ENCODE data around the gene ASB15.

The ASB15 gene

DNA sequence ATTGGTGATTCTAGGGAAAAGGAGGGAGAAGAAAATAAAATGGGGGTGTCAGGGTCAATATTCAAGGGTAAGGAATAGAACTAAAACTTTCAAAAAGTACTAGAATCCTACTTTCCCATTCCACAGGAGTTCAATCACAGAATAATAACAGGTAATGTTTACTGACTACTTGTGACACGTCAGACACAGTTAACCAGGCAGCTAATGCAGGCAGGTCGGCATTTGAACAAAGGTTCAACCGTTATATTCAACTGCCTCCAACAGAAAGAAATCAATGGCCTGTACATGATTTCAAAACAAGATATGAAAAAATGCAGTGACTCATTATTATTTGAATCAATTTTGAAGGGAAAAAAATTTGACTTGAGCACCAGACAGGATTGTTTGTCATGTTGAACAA lies 3.1 kb downstream of the ASB15 start:
- TF ChIP-seq YY1 (IDR thresholded peaks at IDR 0.05; ENCODE audit: low read depth), result no peak
- TF ChIP-seq TEAD4 (IDR thresholded peaks at IDR 0.05), result no peak
- no peak for TF ChIP-seq EP300 (IDR thresholded peaks at IDR 0.05; ENCODE audit: borderline replicate concordance)
- no peak for TF ChIP-seq EGR1 (IDR thresholded peaks at IDR 0.05)
- TF ChIP-seq ZBTB7A (IDR thresholded peaks at IDR 0.05; ENCODE audit: low read depth), result no peak
- no peak for TF ChIP-seq NFIC (IDR thresholded peaks at IDR 0.05)
- TF ChIP-seq, protein P1, sequence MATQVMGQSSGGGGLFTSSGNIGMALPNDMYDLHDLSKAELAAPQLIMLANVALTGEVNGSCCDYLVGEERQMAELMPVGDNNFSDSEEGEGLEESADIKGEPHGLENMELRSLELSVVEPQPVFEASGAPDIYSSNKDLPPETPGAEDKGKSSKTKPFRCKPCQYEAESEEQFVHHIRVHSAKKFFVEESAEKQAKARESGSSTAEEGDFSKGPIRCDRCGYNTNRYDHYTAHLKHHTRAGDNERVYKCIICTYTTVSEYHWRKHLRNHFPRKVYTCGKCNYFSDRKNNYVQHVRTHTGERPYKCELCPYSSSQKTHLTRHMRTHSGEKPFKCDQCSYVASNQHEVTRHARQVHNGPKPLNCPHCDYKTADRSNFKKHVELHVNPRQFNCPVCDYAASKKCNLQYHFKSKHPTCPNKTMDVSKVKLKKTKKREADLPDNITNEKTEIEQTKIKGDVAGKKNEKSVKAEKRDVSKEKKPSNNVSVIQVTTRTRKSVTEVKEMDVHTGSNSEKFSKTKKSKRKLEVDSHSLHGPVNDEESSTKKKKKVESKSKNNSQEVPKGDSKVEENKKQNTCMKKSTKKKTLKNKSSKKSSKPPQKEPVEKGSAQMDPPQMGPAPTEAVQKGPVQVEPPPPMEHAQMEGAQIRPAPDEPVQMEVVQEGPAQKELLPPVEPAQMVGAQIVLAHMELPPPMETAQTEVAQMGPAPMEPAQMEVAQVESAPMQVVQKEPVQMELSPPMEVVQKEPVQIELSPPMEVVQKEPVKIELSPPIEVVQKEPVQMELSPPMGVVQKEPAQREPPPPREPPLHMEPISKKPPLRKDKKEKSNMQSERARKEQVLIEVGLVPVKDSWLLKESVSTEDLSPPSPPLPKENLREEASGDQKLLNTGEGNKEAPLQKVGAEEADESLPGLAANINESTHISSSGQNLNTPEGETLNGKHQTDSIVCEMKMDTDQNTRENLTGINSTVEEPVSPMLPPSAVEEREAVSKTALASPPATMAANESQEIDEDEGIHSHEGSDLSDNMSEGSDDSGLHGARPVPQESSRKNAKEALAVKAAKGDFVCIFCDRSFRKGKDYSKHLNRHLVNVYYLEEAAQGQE (IDR thresholded peaks at IDR 0.05; ENCODE audit: low read depth), result no peak
- TF ChIP-seq RAD21 (IDR thresholded peaks at IDR 0.05; ENCODE audit: low read depth), result no peak
- TF ChIP-seq CREB1 (IDR thresholded peaks at IDR 0.05; ENCODE audit: low read depth), result no peak
- TF ChIP-seq, protein P2, sequence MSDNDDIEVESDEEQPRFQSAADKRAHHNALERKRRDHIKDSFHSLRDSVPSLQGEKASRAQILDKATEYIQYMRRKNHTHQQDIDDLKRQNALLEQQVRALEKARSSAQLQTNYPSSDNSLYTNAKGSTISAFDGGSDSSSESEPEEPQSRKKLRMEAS (IDR thresholded peaks at IDR 0.05), result no peak
- no peak for TF ChIP-seq TAF1 (IDR thresholded peaks at IDR 0.05; ENCODE audit: low read depth)
- TF ChIP-seq FOXM1 (IDR thresholded peaks at IDR 0.05; ENCODE audit: borderline replicate concordance, low read depth), result no peak
- TF ChIP-seq CEBPB (IDR thresholded peaks at IDR 0.05), result no peak
- TF ChIP-seq TCF12 (IDR thresholded peaks at IDR 0.05; ENCODE audit: low read depth), result no peak
- TF ChIP-seq, protein P3, sequence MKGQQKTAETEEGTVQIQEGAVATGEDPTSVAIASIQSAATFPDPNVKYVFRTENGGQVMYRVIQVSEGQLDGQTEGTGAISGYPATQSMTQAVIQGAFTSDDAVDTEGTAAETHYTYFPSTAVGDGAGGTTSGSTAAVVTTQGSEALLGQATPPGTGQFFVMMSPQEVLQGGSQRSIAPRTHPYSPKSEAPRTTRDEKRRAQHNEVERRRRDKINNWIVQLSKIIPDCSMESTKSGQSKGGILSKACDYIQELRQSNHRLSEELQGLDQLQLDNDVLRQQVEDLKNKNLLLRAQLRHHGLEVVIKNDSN (IDR thresholded peaks at IDR 0.05), result no peak

DNA sequence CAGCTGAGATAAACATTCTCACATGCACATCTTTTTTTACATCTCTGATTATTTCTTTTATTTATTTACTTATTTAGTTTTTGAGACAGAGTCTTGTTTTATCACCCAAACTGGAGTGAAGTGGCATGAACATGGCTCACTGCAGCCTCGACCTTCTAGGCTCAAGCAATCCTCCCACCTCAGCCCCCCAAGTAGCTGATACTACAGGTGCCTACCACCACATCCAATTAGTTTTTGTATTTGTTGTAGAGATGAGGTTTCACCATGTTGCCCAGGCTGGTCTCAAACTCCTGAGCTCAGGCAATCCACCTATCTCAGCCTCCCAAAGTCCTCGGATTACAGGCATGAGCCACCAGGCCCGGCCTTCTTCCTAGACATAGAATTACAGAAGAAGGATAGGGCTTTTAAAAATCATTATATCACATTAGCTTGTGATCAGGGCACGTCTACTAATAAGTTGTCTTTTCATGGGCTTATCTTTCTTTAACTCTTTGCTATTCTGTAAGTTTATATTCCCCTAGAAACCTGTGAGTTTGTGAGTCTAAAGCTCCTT lies 5.9 kb downstream of the ASB15 start:
- TF ChIP-seq CREB1 (IDR thresholded peaks at IDR 0.05; ENCODE audit: low read depth), result no peak
- no peak for TF ChIP-seq EGR1 (IDR thresholded peaks at IDR 0.05)
- TF ChIP-seq NFIC (IDR thresholded peaks at IDR 0.05), result no peak

DNA sequence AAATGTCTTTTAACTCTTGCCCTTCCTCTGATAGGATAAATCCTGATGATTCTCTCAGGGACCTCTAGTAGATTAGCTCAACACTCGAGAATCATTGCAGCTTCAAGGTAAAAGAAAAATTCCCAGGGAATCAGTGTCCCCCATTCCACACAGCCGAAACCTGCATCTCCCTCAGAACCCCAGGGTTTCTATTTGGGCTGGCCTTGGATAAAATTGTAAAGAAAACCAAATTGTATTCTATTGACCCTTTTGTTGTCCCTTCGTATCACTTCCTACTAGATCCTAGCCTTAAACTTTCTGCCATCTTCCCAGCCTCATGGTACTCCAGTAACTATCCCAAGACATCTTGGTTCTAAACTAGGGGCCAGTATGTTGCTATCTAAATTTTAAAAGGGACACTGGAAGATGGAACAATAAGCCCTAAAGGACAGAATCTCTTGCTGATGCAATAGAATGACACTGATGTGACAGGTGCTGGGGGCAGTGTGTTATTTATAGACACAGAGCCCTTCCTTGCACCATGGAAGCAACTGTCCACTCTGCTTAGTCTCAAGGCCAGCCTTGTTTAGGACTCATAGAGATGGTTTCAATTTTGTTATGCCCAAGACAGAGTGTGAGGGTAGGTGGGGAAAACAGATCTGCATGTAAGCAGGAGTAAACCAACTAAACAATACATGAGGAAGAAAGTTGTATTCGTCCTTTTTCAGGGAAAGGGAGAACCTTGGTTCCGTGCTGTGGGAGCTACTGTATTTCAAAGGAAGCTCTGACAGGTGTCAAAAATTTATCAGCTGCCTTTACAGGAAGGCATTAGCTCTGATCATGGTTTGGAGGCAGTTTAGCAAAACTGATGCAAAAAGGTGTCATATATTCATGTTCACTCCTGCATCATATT lies 7.6 kb downstream of the ASB15 start:
- no peak for TF ChIP-seq TCF12 (IDR thresholded peaks at IDR 0.05; ENCODE audit: low read depth)
- no peak for TF ChIP-seq NFIC (IDR thresholded peaks at IDR 0.05)
- TF ChIP-seq TAF1 (IDR thresholded peaks at IDR 0.05; ENCODE audit: low read depth), result no peak
- TF ChIP-seq TEAD4 (IDR thresholded peaks at IDR 0.05), result no peak
- TF ChIP-seq, protein P2 (IDR thresholded peaks at IDR 0.05), result no peak
- no peak for TF ChIP-seq RAD21 (IDR thresholded peaks at IDR 0.05; ENCODE audit: low read depth)
- TF ChIP-seq EGR1 (IDR thresholded peaks at IDR 0.05), result no peak
- TF ChIP-seq FOXM1 (IDR thresholded peaks at IDR 0.05; ENCODE audit: borderline replicate concordance, low read depth), result no peak
- no peak for TF ChIP-seq YY1 (IDR thresholded peaks at IDR 0.05; ENCODE audit: low read depth)
- TF ChIP-seq, protein P3 (IDR thresholded peaks at IDR 0.05), result no peak
- no peak for TF ChIP-seq ZBTB7A (IDR thresholded peaks at IDR 0.05; ENCODE audit: low read depth)
- TF ChIP-seq CEBPB (IDR thresholded peaks at IDR 0.05), result no peak
- TF ChIP-seq EP300 (IDR thresholded peaks at IDR 0.05; ENCODE audit: borderline replicate concordance), result no peak
- TF ChIP-seq, protein P1 (IDR thresholded peaks at IDR 0.05; ENCODE audit: low read depth), result no peak
- TF ChIP-seq CREB1 (IDR thresholded peaks at IDR 0.05; ENCODE audit: low read depth), result no peak

DNA sequence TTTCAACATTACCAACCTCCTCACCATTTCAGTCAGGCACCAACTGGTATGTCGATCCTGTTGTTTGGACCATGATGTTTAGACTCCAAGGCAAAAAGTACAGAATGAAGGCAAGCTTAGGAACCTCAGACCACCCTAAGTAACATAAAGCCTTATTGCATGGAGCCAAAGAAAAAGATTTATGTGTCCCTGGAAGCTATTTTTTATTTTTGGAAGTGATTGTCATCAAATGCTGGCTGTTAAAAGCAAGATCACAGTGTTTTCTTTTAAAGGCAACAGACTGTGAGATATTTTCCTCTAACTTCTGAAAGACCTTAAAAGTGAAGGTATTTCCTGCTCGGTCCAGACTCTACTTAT lies 8.2 kb downstream of the ASB15 start:
- TF ChIP-seq, protein P1 (IDR thresholded peaks at IDR 0.05; ENCODE audit: low read depth), result no peak
- TF ChIP-seq CEBPB (IDR thresholded peaks at IDR 0.05), result no peak

Data from Ishikawa (cell line).